COR-L47 (cell line): ENCODE results near the gene SLIT3.

Experiments
- DNase-seq: peaks from one replicate; lab custom pipeline; 2025; lab: John Stamatoyannopoulos, UW

Gene SLIT3

DNA sequence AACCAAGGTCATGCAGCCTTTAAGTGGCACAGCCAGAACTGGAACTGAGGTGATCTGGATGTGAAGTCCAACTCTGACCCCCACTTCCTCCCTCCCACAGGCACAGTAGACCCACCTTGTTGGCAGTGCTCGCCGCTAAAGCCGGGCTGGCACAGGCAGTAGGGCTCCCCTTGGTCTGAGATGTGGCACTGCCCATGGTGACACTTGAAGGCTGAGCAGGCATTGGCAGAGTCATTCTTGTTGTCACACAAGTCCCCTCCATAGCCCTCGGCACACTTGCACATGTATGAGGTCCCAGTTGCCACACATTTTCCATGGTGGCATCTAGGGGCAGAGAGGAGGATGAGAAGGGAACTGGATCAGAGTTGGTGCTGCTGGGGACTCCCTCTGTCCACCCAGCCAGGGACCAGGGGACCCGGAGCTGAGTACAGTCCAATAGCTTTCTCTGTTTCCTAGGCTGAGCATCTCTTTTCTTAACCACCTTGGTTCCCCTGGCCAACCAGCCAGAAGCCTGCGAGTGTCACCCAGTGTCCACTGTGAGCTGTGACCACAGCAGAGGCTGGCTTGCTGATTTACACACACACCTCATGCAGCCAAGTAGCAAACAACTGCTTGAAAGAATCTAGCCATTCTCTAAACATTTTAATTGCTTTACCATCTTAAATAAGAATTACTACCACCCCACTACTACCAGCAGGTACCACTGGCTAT, 631.1 kb downstream of the SLIT3 start:
- DNase-seq = no peak

DNA sequence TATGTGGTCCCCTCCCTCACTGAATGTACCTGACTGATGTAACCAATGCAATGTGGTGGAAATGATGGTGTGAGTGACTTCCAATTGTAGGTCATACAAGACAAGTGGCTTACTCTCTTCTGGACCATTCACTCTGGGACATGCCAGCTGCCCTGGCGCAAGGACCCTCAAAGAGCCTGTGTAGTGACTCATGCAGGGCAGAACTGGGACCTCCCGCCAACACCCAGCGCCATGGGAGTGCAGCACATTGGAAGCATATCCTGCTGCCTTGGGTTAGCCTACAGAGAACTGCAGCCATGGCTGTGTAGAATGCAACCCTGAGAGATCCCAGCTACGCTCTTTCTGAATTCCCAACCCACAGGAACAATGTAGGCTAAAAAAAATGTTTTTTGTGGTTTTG, 631.8 kb downstream of the SLIT3 start:
- DNase-seq = no peak

DNA sequence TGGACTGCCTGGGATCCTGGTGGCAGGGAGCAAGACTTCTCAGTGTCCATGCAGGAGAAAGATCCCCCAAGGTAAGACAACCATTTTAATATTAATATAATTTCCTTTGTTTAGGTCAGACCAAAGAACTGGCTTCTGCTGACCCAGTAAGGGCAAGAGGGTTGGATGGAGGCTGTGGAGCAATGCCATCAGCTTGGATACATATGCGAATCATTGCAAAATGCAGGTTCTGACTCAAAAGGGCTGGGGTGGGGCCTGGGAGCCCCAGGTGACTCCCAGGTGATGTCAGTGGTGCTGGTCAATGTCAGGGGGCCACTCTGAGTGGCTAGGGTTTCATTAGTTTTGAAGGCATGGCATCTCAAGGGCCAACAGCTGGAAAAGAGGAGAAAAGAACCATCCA, 632.9 kb downstream of the SLIT3 start:
- DNase-seq = no peak

DNA sequence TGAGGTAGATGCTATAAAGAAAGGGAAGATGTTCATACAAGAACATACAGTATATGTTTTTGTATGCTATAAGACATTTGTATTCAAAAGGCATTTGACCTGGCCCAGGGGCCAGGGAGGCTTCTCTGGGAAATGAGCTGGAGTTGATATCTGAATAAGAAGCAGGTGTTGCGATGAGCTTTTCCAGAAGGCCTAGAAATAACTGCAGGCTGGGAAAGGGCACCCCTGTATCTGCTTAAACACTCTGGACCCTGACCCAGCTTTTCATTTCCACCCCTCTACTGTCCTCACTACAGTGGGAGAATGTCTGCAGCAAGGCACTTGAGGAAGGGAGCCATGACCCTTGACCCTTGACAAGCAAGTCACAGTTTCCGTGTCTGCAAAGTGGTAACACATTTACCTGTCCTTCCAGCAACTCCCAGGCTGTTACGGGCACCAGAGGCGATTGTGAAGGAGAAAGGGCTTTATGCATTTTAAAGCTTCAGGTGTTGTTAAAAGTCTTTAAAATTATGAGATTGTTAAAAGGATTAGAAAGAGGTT, 633.6 kb downstream of the SLIT3 start:
- DNase-seq = no peak

DNA sequence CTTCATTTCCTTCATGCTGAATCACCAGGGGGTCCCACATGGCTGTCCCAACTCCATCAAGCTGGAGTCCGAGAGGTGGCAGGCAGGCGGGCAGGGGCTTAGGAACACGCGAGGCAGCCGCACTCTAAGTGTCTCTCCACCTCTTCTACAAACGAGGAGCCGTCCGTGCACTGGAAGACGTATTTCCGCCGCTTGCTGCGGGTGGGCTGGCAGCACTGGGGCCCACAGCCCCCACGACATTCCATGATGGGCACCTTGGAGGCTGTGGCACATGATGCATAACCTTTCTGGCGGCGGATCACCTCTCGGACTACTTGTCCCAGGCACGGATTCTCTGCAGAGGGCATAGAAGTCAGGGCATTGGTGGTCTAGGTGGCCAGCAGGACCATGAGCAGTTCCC, 634.6 kb downstream of the SLIT3 start:
- DNase-seq = no peak

DNA sequence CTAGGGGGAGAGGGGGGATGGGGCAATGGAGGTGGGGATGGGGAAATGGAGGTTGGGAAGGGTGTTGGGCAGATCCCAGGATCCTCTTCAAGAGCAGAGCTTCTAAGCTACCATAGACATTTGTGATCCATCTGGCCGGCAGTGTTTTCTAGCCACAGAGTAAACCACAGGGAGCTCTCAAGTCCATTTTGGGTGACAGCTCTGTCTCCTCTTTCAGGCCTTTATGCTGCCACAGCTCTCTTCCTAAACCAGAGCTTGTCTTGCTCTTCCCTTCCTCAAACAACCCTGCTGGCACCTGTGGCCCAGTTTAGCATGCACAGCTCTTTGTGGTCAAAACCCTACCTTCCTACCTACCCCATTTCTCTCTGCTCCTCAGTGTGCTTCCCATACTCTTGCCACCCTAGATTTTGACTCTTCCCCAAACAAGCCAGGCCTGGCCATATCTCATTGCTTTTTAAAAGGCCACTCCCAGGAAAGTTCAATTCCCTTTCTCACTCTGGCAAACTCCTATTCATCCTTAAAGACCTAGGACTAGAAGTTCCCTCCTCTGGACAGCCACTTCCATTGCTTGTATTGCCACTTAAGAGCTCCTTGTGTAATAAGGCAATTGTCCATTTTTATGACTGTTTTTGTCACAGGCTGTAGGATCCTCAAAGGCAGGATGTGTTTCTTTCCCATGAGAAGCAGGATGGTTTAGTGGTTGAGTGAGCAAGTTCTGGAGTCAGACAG, 637.5 kb downstream of the SLIT3 start:
- no peak for DNase-seq

DNA sequence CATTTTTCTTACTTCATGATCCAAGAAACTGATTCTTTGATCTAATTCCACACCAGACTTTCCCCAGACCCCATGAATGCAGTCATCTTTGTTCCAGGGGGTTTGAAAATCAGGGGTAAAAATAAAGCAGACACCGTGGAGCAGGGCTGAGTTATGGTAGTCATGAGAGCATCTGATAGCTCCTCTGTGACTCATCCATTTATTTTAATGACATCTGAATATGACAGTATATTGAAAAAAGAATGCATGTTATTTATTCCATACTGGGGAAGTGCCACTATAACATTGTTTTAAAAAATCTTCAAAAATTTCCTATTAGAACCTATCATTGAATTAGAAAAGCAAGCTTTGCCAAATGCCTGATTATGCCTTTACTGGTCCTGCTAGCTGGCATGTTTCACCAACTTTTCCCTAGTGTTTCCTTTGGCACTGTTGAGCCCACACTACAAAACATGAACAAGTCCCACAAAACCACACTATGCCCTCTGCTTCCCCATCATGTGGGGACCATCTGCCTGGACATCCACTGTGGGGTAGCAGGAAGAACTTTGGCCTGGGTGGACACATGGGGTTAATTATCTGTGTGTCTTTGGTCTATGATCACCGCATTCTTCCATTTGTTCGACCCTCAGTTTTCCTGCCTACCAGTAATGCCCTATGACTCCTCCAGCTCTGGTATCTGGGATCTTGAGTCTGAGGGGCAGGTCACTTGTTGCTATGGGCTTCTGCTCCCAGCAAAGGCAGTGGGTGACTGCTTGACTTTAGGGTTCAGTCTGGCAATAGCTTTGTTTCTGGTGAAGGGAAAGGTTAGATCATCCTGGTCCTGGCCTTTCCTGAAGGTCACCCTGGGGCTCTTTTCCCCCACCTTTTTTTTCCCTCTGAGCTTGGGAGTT, 639.1 kb downstream of the SLIT3 start:
- DNase-seq = no peak

DNA sequence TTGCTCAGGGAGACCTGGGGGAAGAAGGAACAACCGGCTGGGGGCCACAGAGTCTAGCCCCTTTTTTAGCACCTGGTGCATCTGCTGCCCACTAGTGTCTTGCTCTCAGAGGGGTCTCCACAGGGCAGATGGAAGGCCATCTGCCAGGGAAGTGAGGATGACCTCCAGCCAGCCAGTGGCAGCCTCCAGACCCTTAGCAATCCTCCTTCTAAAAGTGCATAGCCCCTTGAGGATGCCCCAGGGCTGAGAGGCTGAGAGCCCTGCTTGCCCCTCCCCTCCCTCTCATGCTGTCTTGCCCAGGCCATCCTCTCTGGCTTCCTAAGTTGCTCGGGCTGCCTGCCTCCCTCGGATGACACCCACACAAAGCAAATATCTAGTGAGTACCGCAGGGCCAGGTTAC, 640.2 kb downstream of the SLIT3 start:
- no peak for DNase-seq

DNA sequence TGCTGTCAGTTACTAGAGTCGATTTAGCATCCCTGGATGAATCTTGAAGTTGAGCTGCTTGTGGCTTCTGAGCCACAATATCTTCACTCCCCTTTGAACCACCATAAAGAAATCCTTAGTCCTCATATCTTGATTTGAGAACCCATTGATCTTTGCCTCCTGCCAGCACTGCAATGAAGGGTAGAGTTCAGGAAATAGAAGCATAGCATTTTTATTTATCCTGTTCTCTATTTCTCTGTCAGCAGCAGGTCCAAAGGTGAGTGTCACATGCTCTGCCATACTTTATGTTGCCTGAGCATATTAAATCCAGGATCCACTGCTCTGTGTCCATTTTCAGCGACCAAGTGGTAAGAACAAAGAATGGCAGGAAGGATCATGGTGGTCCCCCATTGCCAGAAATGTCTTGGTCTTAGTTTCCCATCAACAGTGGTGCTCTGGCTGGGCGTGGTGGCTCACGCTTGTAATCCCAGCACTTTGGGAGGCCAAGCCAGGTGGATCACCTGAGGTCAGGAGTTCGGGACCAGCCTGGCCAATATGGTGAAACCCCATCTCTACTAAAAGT, 641.6 kb downstream of the SLIT3 start:
- DNase-seq = no peak

DNA sequence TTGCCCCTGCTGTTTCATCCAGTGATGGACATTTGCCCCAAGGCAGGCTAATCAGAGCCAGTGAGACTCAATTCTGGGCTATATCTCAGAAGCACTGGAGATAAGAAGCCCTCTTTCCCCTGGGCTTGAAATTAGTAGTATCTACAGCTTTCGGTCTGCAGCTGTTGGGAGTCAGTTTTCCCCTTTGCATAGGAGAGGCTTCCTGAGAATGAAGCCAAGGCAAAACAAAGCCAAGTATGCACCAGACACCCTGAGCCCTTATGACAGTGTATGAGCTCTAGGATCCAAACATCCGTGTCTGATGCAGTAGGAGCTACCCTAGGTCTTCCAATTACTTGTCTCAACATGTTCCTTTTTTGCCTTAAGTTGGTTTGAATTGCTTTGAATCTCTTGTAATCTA, 642.5 kb downstream of the SLIT3 start:
- DNase-seq = no peak

DNA sequence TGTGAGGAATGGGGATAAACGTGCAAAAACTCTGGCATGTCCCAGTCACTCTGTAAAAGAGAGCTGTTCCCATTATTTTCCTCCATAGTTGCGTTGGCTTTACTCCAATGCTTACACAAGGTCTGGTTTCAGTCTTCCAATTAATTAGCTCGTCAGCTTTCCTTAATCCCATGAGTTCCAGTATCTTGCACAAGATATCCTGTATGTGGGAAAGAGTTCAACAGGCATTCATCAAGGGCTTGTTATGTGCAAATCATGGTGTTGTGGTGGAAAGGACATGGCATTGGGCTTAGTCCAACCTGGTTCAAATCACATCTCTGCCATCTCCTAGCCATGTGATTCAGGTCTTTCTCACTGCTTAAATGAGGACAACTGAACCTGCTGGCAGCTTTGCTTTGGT, 644.3 kb downstream of the SLIT3 start:
- DNase-seq = no peak

DNA sequence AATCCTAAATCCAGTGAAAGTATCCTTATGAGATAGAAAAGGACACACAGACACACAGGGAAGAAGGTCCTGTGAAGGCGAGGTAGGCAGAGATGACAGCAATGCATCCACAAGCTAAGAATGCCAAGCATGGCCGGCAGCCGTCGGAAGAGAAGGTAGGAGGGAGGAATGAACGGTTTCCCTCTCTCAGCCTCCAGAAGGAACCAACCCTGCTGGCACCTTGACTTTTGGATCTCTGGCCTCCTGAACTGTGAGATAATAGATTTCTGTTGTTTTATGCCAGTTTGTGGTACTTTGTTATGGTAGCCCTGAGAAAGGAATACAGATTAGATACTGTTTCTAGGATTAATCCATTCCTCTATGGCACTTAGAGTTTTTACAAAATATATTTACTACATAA, 645.6 kb downstream of the SLIT3 start:
- no peak for DNase-seq

DNA sequence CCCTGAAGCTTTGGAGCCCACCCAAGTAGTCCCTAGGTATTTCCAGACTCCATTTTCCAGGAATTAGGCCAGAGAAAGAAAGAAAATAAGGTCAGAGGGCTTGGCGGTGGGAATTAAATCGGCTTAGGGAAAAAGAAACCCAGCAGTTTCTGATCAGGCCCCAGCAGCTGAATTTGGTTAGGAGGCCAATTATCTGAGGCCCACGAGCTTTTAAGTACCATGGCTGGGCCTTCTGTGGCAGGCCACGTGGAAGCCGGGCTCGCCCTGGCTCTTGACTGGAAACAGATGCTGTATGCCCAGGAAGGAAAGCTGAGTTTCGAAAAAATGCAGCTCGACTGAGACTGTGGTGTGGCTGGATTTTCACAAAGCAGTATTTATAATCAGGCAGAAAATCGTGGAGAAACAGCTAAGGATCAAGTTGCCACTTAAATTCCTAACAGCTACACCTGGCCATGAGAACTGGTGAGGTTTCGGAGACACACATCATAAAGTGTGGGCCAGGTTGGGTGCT, 646.7 kb downstream of the SLIT3 start:
- DNase-seq = no peak

DNA sequence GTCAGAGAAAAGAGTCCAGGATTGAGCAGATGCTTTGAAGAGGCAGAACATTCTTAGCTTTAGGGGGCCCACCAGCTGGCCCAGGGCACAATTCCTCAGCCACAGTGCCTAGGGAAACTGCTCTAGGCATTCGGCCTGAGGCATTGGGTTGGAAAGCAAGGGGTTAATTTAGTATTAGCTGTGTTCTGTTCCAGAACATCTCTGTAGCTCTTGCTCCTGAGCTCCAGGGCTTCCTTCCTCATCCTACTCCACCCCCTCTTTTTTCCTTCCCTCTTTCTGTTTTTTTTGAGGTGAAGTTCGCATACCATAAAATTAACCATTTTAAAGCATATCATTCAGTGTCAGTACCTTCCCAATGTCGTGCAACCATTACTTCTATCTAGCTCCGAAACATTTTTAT, 647.3 kb downstream of the SLIT3 start:
- DNase-seq = no peak

DNA sequence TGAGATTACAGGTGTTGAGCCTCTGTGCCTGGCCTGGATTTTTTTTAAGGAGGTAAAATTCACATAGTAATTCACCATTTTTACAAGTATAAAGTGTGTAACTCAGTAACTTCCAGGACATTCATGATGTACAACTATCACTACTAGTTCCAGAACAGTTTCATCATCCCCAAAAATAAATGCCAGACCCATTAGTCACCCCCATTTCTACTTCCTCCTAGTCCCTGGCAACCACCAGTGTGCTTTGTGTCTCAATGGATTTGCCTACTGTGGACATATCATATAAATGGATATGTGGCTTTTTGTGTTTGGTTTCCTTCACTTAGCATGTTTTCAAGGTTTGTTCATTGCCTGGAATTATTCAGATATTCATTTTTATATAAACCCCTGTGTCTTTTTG, 649.3 kb downstream of the SLIT3 start:
- DNase-seq = no peak

DNA sequence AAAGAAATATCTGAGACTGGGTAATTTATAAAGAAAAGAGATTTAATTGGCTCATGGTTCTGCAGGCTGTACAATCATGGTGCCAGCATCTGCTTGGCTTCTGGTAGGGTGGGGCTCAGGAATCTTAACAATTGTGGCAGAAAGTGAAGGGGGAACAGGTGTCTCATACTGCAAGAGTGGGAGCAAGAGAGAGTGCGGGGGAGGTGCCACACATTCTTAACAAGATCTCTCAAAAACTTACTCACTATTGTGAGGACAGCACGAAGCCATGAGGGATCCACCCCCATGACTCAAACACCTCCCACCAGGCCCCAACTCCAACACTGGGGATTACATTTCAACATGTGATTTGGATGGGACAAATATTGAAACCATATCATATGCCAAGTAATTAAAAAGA, 651.6 kb downstream of the SLIT3 start:
- no peak for DNase-seq

DNA sequence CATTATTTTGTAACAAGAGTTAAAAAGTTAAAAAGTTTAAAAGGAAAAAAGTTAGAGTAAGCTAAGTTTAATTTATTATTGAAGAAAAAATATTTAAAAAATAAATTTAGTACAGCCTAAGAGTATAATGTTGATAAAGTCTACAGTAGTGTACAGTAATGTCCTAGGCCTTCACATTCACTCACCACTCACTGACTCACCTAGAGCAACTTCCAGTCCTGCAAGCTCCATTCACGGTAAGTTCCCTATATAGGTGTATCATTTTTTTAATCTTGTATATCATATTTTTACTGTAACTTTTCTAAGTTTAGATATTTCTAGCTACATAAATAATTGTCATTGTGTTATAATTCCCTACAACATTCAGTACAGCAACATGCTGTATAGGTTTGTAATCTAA, 652.4 kb downstream of the SLIT3 start:
- DNase-seq = no peak

DNA sequence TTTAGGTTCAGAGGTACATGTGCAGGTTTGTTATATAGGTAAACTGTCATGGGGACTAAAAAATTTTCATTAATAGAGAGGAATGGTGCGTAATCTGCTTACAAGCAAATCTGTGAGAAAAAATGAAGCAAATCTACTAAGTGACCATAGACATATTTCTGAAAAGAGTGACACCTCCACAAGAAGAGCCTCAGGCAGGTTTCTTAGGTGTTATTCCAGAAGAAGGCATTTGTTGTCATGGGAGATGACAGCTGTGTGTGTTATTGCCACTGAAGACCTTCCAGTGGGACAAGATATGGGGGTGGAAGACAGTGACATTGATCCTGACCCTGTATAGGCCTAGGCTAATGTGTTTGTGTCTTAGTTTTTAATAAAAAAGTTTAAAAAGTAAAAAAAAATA, 652.9 kb downstream of the SLIT3 start:
- DNase-seq = no peak

DNA sequence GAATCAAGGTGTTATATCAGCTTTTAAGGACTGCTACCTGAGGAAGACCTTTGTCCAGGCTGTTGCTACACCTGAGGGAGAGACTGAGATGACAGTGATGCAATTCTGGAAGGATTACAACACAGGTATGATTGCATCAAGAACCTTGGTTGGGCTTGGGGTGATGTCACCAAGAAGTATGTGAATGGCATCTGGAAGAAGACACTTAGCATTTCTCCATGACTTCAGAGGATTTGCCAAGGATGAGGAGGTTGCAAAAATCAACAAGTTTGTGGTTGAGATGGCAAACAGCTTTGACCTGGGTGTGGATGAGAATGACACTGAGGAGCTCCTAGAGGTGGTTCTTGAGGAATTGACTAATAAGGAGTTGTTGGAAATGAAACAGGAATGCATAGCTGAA, 653.9 kb downstream of the SLIT3 start:
- no peak for DNase-seq

DNA sequence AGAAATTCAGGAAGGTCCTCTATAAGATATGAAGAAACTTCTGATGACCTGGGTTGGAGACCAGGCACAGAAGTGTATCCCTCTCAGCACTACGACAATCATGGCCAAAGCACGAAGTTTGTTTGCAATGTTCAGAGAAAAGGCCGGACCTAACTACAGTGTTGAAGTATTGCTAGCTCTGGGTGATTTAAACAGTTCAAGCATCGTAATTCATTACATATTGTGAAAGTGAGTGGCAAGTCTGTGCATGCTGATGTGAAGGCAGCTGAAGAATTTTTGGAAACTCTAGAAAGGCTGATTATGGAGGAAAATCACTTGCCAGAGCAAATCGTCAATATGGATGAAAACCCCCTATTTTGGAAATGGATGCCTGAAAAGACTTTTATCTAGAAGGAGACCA, 654.6 kb downstream of the SLIT3 start:
- no peak for DNase-seq

DNA sequence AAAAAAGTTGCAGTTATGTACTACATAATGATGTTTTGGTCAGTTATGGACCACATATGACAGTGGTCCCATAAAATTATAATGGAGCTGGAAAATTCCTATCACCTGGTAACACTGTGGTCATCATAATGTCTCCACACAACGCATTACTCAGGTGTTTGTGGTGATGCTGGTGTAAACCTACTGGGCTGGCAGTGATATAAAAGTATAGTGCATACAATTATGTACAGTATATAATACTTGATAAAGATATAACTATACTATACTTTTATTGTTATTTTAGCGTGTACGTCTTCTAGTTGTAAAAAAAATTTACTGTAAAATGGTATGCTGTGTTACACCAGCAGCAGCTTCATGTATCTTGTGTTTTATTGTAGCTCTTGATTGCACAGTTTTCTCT, 655.7 kb downstream of the SLIT3 start:
- DNase-seq = no peak

DNA sequence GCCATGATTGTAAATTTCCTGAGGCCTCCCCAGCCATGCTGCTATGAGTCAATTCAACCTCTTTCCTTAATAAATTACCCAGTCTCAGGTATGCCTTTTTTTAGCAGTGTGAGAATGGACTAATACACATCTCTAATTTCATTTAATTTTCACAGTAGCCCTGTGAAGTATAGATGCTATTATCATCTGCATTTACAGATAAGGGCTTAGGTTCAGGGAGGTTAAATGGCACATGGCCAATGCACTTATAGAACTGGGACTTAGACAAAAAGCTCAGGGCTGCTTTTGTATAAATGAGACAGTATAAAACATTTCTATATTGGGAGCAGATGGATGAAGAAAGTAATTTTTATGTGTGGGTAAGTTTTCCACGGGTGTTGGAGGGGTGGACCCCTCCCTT, 658.9 kb downstream of the SLIT3 start:
- DNase-seq = no peak
